ENCODE results near the gene FYB2. TPM values are rescaled to one million over a fixed set of nuclear protein-coding genes. Genes with fewer than 3 reads are reported as not detected.

FYB2 gene, protein sequence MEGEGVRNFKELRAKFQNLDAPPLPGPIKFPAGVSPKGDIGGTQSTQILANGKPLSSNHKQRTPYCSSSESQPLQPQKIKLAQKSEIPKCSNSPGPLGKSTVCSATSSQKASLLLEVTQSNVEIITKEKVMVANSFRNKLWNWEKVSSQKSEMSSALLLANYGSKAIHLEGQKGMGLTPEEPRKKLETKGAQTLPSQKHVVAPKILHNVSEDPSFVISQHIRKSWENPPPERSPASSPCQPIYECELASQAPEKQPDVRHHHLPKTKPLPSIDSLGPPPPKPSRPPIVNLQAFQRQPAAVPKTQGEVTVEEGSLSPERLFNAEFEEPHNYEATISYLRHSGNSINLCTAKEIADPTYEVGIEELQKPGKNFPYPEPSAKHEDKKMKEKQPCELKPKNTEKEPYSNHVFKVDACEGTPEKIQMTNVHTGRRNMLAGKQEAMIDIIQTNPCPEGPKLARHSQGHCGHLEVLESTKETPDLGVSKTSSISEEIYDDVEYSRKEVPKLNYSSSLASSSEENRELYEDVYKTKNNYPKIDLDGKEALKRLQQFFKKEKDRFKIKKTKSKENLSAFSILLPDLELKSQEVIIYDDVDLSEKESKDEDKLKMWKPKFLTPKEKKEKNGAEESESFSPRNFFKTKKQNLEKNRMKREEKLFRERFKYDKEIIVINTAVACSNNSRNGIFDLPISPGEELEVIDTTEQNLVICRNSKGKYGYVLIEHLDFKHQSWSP
- not detected in 2 replicates for total RNA-seq (ENCODE audit: low replicate concordance)

DNA sequence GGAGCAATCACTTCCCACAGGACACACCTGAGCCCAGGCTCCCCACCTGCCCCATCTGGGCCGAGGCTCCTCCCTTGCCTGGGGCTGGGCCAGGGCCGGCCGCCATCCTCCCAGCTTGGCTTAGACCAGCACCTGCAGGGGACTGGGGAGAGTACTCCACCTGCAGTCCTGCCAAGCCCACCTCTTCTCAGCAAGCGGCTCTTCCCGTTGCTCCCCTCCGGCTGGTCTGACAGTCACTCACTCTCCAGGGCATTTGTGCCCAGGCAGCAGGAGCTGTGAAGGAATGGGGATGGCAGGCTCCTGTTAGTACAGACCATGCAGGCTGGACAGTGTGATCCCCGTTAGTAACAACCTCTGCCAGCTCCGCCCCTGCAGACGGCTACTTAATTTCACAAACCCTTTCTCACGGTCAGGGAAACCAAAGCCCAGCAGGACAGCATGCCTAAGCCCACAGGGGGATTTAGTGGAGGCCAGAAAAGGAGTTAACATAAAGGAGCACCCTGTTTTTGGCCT, at the start of gene FYB2:
FYB2 (minus strand) TSS at position 18 of the 513 bp plus-strand sequence. CDS start 114 bp downstream, outside the sequence.

DNA sequence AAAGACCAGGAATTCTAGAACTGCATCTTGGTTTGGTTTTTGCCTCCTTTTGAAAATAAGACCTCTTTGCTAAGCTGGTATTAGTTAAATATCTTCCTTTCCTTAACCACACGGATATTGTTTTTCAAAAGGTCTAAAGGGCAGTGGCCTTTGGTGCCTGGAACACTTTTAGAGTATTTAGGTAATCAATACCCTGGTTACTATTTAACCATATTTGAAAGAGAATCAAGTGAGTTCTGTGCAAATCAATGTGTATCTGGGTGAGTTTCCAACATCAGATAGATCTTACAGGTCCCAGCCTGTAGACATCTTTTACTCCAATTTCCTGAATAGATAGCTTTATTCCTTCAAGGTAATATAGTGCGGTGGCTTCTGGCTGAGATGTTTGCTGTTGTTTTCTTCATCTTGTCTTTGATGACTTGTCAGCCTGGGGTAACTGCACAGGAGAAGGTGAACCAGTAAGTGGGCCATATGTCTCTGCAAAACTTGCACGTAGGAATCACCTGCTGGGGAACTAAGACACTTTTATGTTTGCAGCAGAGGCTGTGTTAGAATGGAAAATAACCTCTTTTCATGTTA, 35.4 kb upstream of the FYB2 start, which contains the start of gene C8A:
C8A (plus strand) TSS at position 277 of the 579 bp plus-strand sequence; CDS start at position 382, 105 bp downstream.

Other genes starting within 250 kb of the FYB2 start
- 26.1 and 246 TPM in 2 replicates for gene PLPP3, start 239.8 kb downstream of the FYB2 start, total RNA-seq (ENCODE audit: low replicate concordance)
- gene PRKAA2, start 174.1 kb downstream of the FYB2 start, total RNA-seq (ENCODE audit: low replicate concordance) = 0.70 and 1.5 TPM in 2 replicates
- not detected in 2 replicates for gene C8A, start 35.4 kb upstream of the FYB2 start, total RNA-seq (ENCODE audit: low replicate concordance)
- gene C8B, start 146.6 kb upstream of the FYB2 start, total RNA-seq (ENCODE audit: low replicate concordance) = not detected in 2 replicates

Measured in smooth muscle cell of the coronary artery (primary cell).